NK-92 treated with Interleukin-12 subunit alpha and Interleukin-12 subunit beta, amount 100 ng/mL, for 24 hours (cell line): Measurements from ENCODE around the gene SNX30.

Source experiments
- DNase-seq: peaks from one replicate; lab custom pipeline; 2025; lab: John Stamatoyannopoulos, UW

SNX30 gene

GRCh38 chr9:112822618-112823017 is 72.1 kb downstream of the SNX30 start:
- no peak for DNase-seq

GRCh38 chr9:112823257-112823656 is 72.7 kb downstream of the SNX30 start:
- no peak for DNase-seq

- no peak for DNase-seq
These were observed 80.8 kb downstream of the SNX30 start for GRCh38 chr9:112831281-112831851.

GRCh38 chr9:112831969-112832368 is 81.4 kb downstream of the SNX30 start:
- DNase-seq = no peak

GRCh38 chr9:112833081-112833480 is 82.5 kb downstream of the SNX30 start:
- DNase-seq = no peak

- DNase-seq = no peak
These were observed 85.8 kb downstream of the SNX30 start for GRCh38 chr9:112836394-112836793.

GRCh38 chr9:112838342-112838741 is 87.8 kb downstream of the SNX30 start:
- no peak for DNase-seq

GRCh38 chr9:112839331-112839730 is 88.8 kb downstream of the SNX30 start:
- no peak for DNase-seq

GRCh38 chr9:112841261-112841660 is 90.7 kb downstream of the SNX30 start:
- DNase-seq = no peak

- DNase-seq = no peak
These were observed 92.0 kb downstream of the SNX30 start for GRCh38 chr9:112842555-112842954.

- DNase-seq = peak; percentile 48
These were observed 94.4 kb downstream of the SNX30 start for GRCh38 chr9:112844771-112845542.

GRCh38 chr9:112846528-112847488 is 96.2 kb downstream of the SNX30 start:
- no peak for DNase-seq

- DNase-seq = no peak
These were observed 98.0 kb downstream of the SNX30 start for GRCh38 chr9:112848316-112849151.

- no peak for DNase-seq
These were observed 98.9 kb downstream of the SNX30 start for GRCh38 chr9:112849363-112849922.

- no peak for DNase-seq
These were observed 100.3 kb downstream of the SNX30 start for GRCh38 chr9:112850840-112851239.

- DNase-seq = no peak
These were observed 102.4 kb downstream of the SNX30 start for GRCh38 chr9:112852741-112853504.

- no peak for DNase-seq
These were observed 103.5 kb downstream of the SNX30 start for GRCh38 chr9:112853882-112854585.

- DNase-seq = no peak
These were observed 104.1 kb downstream of the SNX30 start for GRCh38 chr9:112854657-112855056.

GRCh38 chr9:112856200-112856599 is 105.6 kb downstream of the SNX30 start:
- no peak for DNase-seq

- no peak for DNase-seq
These were observed 106.3 kb downstream of the SNX30 start for GRCh38 chr9:112856843-112857242.
